ENCODE measurements around the gene HELZ2. TPM values are rescaled to one million over a fixed set of nuclear protein-coding genes. Genes with fewer than 3 reads are reported as not detected.

The HELZ2 gene
- total RNA-seq, 1 donor from 2014 or later, result 29.0 TPM

- Mint-ChIP-seq H3K4me1 (ENCODE audit: unreplicated experiment) (no peaks in the 10 kb centered on the region), H3K4me3 (ENCODE audit: unreplicated experiment) (no peak overlapping the region), H3K27me3 (ENCODE audit: unreplicated experiment) (no peaks in the 10 kb centered on the region), H3K36me3 (ENCODE audit: unreplicated experiment) (no peaks in the 10 kb centered on the region), H3K9me3 (ENCODE audit: unreplicated experiment) (no peaks in the 10 kb centered on the region), H3K27ac (ENCODE audit: unreplicated experiment) (no peak overlapping the region)
- TF ChIP-seq, protein P1, sequence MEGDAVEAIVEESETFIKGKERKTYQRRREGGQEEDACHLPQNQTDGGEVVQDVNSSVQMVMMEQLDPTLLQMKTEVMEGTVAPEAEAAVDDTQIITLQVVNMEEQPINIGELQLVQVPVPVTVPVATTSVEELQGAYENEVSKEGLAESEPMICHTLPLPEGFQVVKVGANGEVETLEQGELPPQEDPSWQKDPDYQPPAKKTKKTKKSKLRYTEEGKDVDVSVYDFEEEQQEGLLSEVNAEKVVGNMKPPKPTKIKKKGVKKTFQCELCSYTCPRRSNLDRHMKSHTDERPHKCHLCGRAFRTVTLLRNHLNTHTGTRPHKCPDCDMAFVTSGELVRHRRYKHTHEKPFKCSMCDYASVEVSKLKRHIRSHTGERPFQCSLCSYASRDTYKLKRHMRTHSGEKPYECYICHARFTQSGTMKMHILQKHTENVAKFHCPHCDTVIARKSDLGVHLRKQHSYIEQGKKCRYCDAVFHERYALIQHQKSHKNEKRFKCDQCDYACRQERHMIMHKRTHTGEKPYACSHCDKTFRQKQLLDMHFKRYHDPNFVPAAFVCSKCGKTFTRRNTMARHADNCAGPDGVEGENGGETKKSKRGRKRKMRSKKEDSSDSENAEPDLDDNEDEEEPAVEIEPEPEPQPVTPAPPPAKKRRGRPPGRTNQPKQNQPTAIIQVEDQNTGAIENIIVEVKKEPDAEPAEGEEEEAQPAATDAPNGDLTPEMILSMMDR (IDR thresholded peaks at IDR 0.05), result no peak
- DNase-seq (ENCODE audit: extremely low spot score, unreplicated experiment), result no peak
Observed at GRCh38 chr20:63565699-63566335, 8.2 kb downstream of the HELZ2 start.

- TF ChIP-seq, protein P1 (IDR thresholded peaks at IDR 0.05), result no peak
Observed at GRCh38 chr20:63565021-63565698, 8.9 kb downstream of the HELZ2 start.

DNA sequence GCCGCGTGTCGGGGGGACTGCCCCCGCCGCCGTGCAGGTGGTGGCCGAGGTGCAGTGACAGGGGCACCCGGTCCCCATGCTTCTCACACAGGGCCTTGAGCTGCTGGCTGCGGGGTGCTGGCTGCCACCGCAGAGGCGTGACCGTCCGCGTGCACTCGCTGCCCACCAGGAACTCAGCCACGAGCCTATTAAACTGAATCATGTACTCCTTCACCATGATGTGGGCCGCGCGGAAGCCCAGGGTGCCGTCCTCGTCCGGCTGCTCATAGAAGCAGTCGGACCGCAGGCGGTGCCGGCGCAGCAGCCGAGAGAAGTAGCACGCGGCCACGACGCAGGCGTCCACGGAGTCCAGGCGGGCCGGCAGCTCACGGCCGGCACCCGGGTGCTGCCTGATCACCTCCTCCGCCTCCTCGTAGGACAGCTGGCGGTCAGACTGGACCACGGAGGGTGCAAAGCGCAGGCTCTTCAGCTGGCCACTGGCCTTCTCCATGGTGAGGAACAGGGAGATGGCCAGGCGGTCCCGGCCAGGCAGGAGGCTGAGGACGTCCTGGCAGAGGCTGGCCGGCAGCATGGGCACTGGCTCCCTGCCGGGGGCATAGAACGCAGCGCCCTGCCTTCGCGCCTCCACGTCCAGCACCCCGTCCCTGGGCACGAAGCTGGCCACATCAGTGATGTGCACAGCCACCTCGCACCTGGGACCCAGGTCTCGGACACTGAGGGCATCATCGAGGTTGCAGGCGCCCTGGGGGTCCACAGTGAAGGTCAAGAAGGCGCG, 9.8 kb downstream of the HELZ2 start:
- Mint-ChIP-seq H3K4me3 (ENCODE audit: unreplicated experiment) (no peak overlapping the region), H3K27me3 (ENCODE audit: unreplicated experiment) (no peaks in the 10 kb centered on the region), H3K36me3 (ENCODE audit: unreplicated experiment) (peaks cover 4% of the 10 kb centered on the region), H3K27ac (ENCODE audit: unreplicated experiment) (no peak overlapping the region), H3K4me1 (ENCODE audit: unreplicated experiment) (peaks cover 2% of the 10 kb centered on the region), H3K9me3 (ENCODE audit: unreplicated experiment) (no peaks in the 10 kb centered on the region)
- TF ChIP-seq, protein P1 (IDR thresholded peaks at IDR 0.05), result no peak
- no peak for DNase-seq (ENCODE audit: extremely low spot score, unreplicated experiment)

More at GRCh38 chr20:63565021-63565698, 8.9 kb downstream of the HELZ2 start:
- Mint-ChIP-seq H3K4me1 (ENCODE audit: unreplicated experiment) (peaks cover 2% of the 10 kb centered on the region), H3K4me3 (ENCODE audit: unreplicated experiment) (no peak overlapping the region), H3K27me3 (ENCODE audit: unreplicated experiment) (no peaks in the 10 kb centered on the region), H3K27ac (ENCODE audit: unreplicated experiment) (no peak overlapping the region), H3K36me3 (ENCODE audit: unreplicated experiment) (peaks cover 4% of the 10 kb centered on the region), H3K9me3 (ENCODE audit: unreplicated experiment) (no peaks in the 10 kb centered on the region)
- DNase-seq (ENCODE audit: extremely low spot score, unreplicated experiment), result no peak

DNA sequence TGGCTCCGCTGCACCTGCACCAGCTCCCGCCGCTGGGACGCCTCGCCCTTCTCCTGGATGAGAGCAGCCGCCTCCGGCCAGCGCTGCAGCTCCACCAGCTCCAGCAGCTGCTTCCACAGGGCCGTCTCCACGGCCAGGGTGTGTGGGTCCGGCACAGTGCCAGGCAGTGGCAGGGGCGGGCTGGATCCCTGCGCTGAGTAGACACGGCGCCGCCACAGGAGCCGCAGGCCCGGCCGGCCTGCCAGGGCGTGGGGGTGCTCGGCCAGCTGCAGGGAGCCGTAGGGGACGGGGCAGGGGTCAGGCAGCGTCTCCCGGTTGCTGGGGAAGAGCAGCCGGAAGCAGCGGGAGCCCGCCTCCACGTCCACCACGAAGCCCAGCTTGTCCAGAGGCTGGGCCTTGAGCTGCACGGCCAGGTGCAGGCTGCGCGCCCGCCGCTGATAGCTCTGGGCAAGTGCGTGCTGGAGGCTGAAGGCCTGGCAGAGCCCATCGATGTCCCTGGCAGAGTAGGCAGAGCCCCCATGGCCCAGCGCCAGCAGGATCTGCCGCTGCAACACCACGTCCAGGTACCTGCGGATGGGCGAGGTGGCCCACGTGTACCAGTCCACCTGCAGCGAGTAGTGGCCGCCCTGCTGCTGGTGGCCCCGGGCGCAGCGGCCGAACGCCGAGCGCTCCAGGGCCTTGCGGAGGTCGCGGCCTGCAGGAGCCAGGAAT, 10.7 kb downstream of the HELZ2 start:
- no peak for DNase-seq (ENCODE audit: extremely low spot score, unreplicated experiment)
- H3K9me3 Mint-ChIP-seq (ENCODE audit: unreplicated experiment), result no peaks in the 10 kb centered on the region
- H3K4me1 Mint-ChIP-seq (ENCODE audit: unreplicated experiment), result peaks cover 2% of the 10 kb centered on the region
- TF ChIP-seq, protein P1 (IDR thresholded peaks at IDR 0.05), result no peak
- no peak overlapping the region for H3K27ac Mint-ChIP-seq (ENCODE audit: unreplicated experiment)
- no peaks in the 10 kb centered on the region for H3K27me3 Mint-ChIP-seq (ENCODE audit: unreplicated experiment)
- H3K4me3 Mint-ChIP-seq (ENCODE audit: unreplicated experiment), result no peak overlapping the region
- H3K36me3 Mint-ChIP-seq (ENCODE audit: unreplicated experiment), result peaks cover 4% of the 10 kb centered on the region

Data from osteocyte (in vitro differentiated cells).